Muscle of leg (tissue), 11 donors: ENCODE measurements around the gene TRIM50. TPM values are rescaled to one million over a fixed set of nuclear protein-coding genes. Genes with fewer than 3 reads are reported as not detected.
"Not testable (repeated sequence)": the region's sequence is repeated elsewhere in the genome, so short reads cannot be mapped to it uniquely, and the experiment has no call there.

Source experiments
- DNase-seq: peaks from one replicate; pipeline ENCODE4 v3.0.0; 2013
- H3K27ac ChIP-seq: one replicate; pipeline ENCODE4 v1.5.1; 2013; ENCODE audit warnings: mild to moderate bottlenecking, low read length, control low read depth
- H3K27me3 ChIP-seq: one replicate; pipeline ENCODE4 v1.6.1; 2013; ENCODE audit warnings: low read length; ENCODE audit not compliant: control insufficient read depth, insufficient read depth
- H3K36me3 ChIP-seq: one replicate; pipeline ENCODE4 v1.6.1; 2013; ENCODE audit warnings: low read length; ENCODE audit not compliant: control insufficient read depth, insufficient read depth
- H3K4me1 ChIP-seq: one replicate; pipeline ENCODE4 v1.6.1; 2013; ENCODE audit warnings: low read length; ENCODE audit not compliant: control insufficient read depth, insufficient read depth
- H3K4me3 ChIP-seq: one replicate; pipeline ENCODE4 v1.5.1; 2013; ENCODE audit warnings: low read length, control low read depth
- H3K9me3 ChIP-seq: replicated peaks from 2 replicates; pipeline ENCODE4 v1.6.1; 2013; ENCODE audit warnings: low read depth, low read length; ENCODE audit not compliant: control insufficient read depth
- WGBS: methylation state at CpG from one replicate; pipeline ENCODE4 v1.1.5; 2013; ENCODE audit warnings: missing lambda C conversion rate; ENCODE audit not compliant: insufficient coverage; 5-methylcytosine and 5-hydroxymethylcytosine counted together
- polyA plus RNA-seq, 8 donors: library from polyadenylated mRNA; unstranded; fragments of 120-200 nt; gene quantifications; one replicate each; pipeline versions ENCODE4 v1.2.1 to v1.2.3, GENCODE V29; 2013; ENCODE audit warnings: inconsistent platforms in 1 of 8, low replicate concordance in 1 of 8; ENCODE audit not compliant: insufficient read length in 8 of 8, insufficient read depth in 1 of 8
- total RNA-seq: library from RNA; stranded (reverse); fragments of 120-200 nt; gene quantifications from one replicate; pipeline ENCODE4 v1.2.4, GENCODE V29; 2013

Gene TRIM50
- total and polyA plus RNA-seq, 9 donors, result 0.27 to 0.76 (median 0.44) TPM

- Histone ChIP-seq H3K9me3 (no peaks in the 10 kb centered on the region), H3K4me3 (no peak overlapping the region), H3K27ac (no peak overlapping the region), H3K36me3 (peaks cover 36% of the 10 kb centered on the region), H3K27me3 (no peaks in the 10 kb centered on the region), H3K4me1 (peaks cover 4% of the 10 kb centered on the region)
- WGBS, result 93% methylated on average over 14 of the region's 14 CpGs
- DNase-seq, result no peak
Measured at GRCh38 chr7:73304071-73304470, 23.8 kb downstream of the TRIM50 start.

GRCh38 chr7:73303546-73303945 lies 24.3 kb downstream of the TRIM50 start:
- WGBS, result 91% methylated on average over 22 of the region's 26 CpGs
- no peak overlapping the region for H3K27ac ChIP-seq
- no peak overlapping the region for H3K4me3 ChIP-seq
- peaks cover 36% of the 10 kb centered on the region for H3K36me3 ChIP-seq
- no peak for DNase-seq
- H3K4me1 ChIP-seq, result no peaks in the 10 kb centered on the region
- no peaks in the 10 kb centered on the region for H3K9me3 ChIP-seq
- no peaks in the 10 kb centered on the region for H3K27me3 ChIP-seq

GRCh38 chr7:73302846-73303245 lies 25.0 kb downstream of the TRIM50 start:
- peaks cover 36% of the 10 kb centered on the region for H3K36me3 ChIP-seq
- H3K27me3 ChIP-seq, H3K27ac ChIP-seq, H3K4me1 ChIP-seq, H3K4me3 ChIP-seq, H3K9me3 ChIP-seq, DNase-seq: not testable (repeated sequence)
- WGBS, result no CpG with 5 or more reads among the region's 10 CpGs

GRCh38 chr7:73301108-73301507 lies 26.8 kb downstream of the TRIM50 start:
- H3K36me3 ChIP-seq, result peaks cover 27% of the 10 kb centered on the region
- not testable (repeated sequence) for H3K27ac ChIP-seq, DNase-seq, H3K9me3 ChIP-seq, H3K4me1 ChIP-seq, H3K27me3 ChIP-seq, H3K4me3 ChIP-seq
- no CpG with 5 or more reads among the region's 14 CpGs for WGBS

- H3K4me3 ChIP-seq, result not testable (repeated sequence)
- 40% methylated on average over 2 of the region's 12 CpGs for WGBS
Measured at GRCh38 chr7:73299812-73300211, 28.1 kb downstream of the TRIM50 start.

GRCh38 chr7:73297706-73298105 lies 30.2 kb downstream of the TRIM50 start:
- not testable (repeated sequence) for H3K4me1 ChIP-seq, H3K36me3 ChIP-seq, DNase-seq, H3K9me3 ChIP-seq, H3K27ac ChIP-seq, H3K4me3 ChIP-seq, H3K27me3 ChIP-seq
- WGBS, result no CpG with 5 or more reads among the region's 27 CpGs

More at GRCh38 chr7:73299812-73300211, 28.1 kb downstream of the TRIM50 start:
- H3K27ac ChIP-seq, H3K27me3 ChIP-seq, H3K4me1 ChIP-seq, DNase-seq, H3K9me3 ChIP-seq: not testable (repeated sequence)
- peaks cover 20% of the 10 kb centered on the region for H3K36me3 ChIP-seq

GRCh38 chr7:73297235-73297634 lies 30.6 kb downstream of the TRIM50 start:
- not testable (repeated sequence) for H3K27ac ChIP-seq, H3K4me3 ChIP-seq, H3K4me1 ChIP-seq, H3K36me3 ChIP-seq, H3K9me3 ChIP-seq, DNase-seq, H3K27me3 ChIP-seq
- WGBS, result no CpG with 5 or more reads among the region's 13 CpGs

GRCh38 chr7:73277210-73277609 lies 50.7 kb downstream of the TRIM50 start:
- not testable (repeated sequence) for H3K4me1 ChIP-seq, H3K4me3 ChIP-seq, H3K9me3 ChIP-seq, H3K36me3 ChIP-seq, H3K27ac ChIP-seq, DNase-seq, H3K27me3 ChIP-seq
- WGBS, result no CpG with 5 or more reads among the region's 5 CpGs

GRCh38 chr7:73267813-73268212 lies 60.1 kb downstream of the TRIM50 start:
- DNase-seq, H3K9me3 ChIP-seq, H3K27ac ChIP-seq, H3K36me3 ChIP-seq, H3K27me3 ChIP-seq, H3K4me3 ChIP-seq, H3K4me1 ChIP-seq: not testable (repeated sequence)
- no CpG with 5 or more reads among the region's 4 CpGs for WGBS

- not testable (repeated sequence) for H3K4me1 ChIP-seq, H3K36me3 ChIP-seq, H3K27me3 ChIP-seq, H3K27ac ChIP-seq, DNase-seq, H3K9me3 ChIP-seq, H3K4me3 ChIP-seq
- no CpG with 5 or more reads among the region's 22 CpGs for WGBS
Measured at GRCh38 chr7:73266719-73267368, 61.0 kb downstream of the TRIM50 start.
